GM13976 (cell line): ENCODE data around the gene PAGE2.

ENCODE experiments used
- DNase-seq: peaks from one replicate; pipeline ENCODE4 v3.0.0; 2012; ENCODE audit warnings: low spot score
- in situ Hi-C: fragments of 300-500 bp; cut with MboI; formaldehyde crosslinking; loops from one replicate; pipeline ENCODE4 v1.12.0; 2022; ENCODE audit warnings: low sequenced_read_pairs, mixed read lengths, inconsistent platforms; ENCODE audit not compliant: unreplicated experiment
- TF ChIP-seq, protein P1 (sequence below): IDR thresholded peaks from 2 replicates; pipeline ENCODE4 v1.5.1; 2012; ENCODE audit warnings: borderline replicate concordance, mild to moderate bottlenecking; ENCODE audit not compliant: insufficient read depth; ENCODE audit errors: extremely low read depth, missing control alignments, control extremely low read depth

The PAGE2 gene

DNA sequence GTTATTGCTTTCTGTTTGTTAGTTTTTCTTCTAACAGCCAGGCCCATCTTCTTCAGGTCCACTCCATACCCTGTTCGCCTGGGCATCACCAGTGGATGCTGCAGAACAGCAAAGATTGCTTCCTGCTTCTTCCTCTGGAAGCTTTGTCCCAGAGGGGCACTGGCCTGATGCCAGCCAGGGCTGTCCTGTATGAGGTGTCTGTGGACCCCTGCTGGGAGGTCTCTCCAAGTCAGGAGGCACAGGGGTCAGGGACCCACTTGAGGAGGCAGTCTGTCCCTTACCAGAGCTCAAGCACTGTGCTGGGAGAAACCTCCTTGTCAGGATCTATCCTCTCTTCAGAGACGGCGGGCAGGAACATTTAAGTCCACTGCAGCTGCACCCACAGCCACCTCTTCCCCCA, 16.5 kb upstream of the PAGE2 start:
- TF ChIP-seq, protein P1, sequence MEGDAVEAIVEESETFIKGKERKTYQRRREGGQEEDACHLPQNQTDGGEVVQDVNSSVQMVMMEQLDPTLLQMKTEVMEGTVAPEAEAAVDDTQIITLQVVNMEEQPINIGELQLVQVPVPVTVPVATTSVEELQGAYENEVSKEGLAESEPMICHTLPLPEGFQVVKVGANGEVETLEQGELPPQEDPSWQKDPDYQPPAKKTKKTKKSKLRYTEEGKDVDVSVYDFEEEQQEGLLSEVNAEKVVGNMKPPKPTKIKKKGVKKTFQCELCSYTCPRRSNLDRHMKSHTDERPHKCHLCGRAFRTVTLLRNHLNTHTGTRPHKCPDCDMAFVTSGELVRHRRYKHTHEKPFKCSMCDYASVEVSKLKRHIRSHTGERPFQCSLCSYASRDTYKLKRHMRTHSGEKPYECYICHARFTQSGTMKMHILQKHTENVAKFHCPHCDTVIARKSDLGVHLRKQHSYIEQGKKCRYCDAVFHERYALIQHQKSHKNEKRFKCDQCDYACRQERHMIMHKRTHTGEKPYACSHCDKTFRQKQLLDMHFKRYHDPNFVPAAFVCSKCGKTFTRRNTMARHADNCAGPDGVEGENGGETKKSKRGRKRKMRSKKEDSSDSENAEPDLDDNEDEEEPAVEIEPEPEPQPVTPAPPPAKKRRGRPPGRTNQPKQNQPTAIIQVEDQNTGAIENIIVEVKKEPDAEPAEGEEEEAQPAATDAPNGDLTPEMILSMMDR: no peak
- in situ Hi-C loops: no loop called here

DNA sequence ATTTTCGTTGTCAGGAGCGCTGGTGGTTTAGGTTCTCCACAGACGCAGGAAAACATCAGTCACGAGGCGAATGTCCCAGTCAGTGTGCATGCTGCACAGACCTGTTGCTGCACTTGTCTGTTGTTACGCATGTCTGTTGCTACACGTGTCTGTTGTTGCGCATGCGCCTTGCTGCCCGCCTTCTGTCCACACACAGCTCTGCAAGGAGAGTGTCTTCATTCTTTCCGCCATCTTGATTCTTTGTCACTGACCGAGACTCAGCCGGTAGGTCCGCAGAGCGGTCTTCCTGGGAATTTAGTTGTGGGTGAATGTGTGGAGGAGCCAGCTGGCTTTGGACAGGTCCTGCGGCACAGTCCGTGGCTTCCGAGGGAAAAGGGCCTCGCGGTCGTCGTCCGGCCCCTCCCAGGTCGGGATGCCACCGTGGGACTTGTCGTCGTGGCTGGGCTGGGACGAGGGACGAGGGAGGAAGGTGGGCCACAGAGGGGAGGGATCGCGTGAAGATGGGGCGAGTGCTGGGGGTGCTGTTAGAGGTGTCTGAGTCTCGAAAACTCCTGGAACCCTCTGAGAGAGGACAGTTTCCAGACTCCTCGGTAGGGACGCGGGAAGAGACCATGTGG, 13.9 kb upstream of the PAGE2 start, which contains the start of gene PAGE2B:
Gene PAGE2B, plus strand, starts transcription at position 180 of the 617 bp plus-strand sequence. CDS start 1,012 bp downstream, outside the sequence.
- TF ChIP-seq, protein P1: no peak
- in situ Hi-C loops: no loop called here
- no peak for DNase-seq

More for the DNA sequence above, 16.5 kb upstream of the PAGE2 start:
- DNase-seq: no peak

DNA sequence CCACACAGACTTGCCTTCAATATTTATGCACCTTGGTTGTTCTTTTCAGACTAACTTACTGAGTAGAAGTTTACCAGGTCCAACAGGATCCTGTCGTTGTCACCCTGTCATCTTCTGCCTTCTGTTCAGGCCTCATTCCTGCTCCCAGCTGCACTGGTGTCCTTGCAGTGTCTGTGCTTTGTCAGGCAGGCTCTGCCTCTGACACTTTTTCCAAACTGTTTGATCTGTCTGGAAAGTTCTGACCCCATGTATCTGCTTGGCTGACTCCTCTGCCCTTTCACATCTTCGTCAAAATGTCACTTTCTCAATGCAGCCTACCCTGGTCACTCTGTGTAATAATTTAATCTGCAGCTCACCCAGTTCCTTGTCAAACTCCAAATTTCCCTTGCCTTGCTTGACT, 9.9 kb downstream of the PAGE2 start:
- no peak for DNase-seq
- TF ChIP-seq, protein P1: no peak
- in situ Hi-C loops: no loop called here

DNA sequence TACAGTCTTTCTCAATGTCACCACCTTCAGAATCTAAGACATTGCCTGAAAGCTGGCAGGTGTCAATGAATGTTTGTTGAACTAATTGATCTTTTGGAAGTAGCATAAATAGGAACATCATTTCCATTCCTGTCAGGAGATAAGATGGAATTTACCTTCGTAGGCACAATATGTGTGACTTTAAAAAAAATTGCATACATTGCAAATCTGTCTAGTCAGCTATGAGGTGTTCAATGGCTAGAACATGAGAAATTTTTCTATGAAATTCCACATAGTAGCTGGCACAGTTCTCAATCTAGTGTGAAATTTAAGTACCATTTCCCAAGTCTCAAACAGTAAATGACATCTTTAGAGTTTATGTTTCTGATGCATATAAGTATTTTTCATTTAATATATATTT, 10.3 kb downstream of the PAGE2 start:
- no peak for DNase-seq
- in situ Hi-C loops: no loop called here
- TF ChIP-seq, protein P1: no peak

DNA sequence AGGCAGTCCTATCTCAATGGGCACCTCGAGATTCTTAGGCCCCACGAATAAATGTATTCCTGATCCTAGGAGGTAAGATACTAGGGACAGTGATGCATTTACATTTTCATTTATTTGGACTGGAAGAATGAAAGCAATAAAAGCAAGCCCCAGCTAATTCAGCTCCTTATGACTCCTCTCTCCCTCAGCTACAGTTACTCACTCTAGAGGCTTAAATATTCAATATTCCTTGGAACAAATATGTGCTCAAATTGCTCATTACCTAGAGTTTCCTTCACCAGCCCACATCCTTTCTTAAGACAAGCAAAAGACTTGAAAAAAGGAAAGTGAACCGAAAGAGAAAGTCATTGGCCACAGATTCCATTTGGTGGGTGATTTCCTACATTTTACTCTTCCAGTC, 13.9 kb downstream of the PAGE2 start:
- TF ChIP-seq, protein P1: no peak
- no peak for DNase-seq
- in situ Hi-C loops: no loop called here

DNA sequence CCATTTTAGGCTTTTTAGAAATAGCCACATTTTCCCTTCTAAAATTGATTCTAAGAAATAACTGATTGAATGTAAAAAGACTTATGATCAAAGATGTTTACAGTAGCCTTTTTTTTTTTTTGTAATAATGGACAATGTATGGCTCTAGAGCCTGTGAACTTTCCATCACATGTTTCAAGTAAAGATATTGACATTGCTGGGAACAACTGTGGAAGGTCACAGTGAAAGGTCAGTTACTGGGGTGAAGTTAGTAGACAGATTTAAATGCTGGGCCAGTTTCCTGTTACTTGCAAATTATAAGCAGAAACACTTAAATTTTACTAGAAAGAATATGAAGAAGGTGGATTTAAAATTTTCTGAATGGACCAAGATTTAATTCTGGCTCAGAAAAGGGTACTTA, 18.4 kb downstream of the PAGE2 start:
- DNase-seq: no peak
- TF ChIP-seq, protein P1: no peak
- in situ Hi-C loops: no loop called here
